Measurements from ENCODE around the gene PREPL.
"Not testable (repeated sequence)": the region's sequence is repeated elsewhere in the genome, so short reads cannot be mapped to it uniquely, and the experiment has no call there.

The PREPL gene

GRCh38 chr2:44347526-44347925, 13.8 kb downstream of the PREPL start:
- DNase-seq = no peak

GRCh38 chr2:44342854-44343253, 18.4 kb downstream of the PREPL start:
- DNase-seq = no peak

GRCh38 chr2:44335806-44336538, 25.3 kb downstream of the PREPL start:
- DNase-seq = no peak

GRCh38 chr2:44333994-44334393, 27.3 kb downstream of the PREPL start:
- DNase-seq = no peak

DNA sequence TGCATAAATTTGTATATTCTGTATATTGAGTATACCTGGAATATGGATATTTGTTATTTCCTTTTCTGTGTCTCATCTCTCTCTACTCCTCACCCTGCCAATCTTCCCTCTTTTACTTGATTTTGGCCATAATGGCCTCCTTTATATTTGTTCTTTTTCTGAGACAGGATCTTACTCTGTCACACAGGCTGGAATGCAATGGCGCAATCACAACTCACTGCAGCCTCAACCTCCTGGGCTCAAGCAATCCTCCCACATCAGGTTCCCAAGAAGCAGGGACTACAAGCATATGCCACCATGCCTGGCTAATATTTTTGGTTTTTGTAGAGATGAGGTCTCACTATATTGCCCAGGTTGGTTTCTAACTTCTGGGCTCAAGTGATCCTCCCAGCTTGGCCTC, 30.5 kb downstream of the PREPL start:
- DNase-seq = no peak

DNA sequence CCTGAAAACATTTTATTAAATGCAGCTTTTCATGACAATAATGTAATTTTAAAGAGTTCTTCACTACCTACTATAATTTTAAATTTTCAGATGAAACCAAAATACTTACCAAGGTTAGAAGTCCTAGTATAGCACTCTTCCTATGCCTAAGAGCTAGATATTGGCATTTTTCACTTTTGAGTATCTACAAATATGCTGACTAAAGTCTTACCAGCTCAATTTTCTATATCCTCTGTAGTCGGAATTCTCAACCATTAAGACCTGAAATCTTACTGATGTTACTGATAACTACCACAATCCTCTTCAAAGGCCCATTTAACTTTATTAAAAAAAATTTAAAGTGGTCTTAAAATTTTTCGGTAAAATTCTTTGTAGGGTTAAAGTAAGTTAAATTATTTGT, 32.0 kb downstream of the PREPL start:
- DNase-seq = no peak

DNA sequence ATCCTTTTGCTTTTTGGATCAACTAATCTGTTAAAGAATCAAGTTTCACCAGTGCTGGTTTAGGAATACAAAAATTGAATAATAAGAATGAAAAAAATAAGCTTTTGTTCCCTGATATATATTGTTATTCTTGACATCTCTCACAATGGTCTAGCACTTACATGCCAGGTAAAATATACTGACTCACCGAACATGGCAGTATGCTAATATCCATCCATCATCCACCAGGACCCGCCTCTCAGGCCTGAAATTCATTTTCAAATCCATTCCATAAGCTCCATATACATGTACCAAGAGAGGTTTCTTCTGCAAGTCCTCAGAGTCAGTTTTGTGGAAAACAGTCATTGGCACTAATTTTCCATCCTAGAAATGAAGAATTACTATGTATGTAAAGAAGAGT, 32.5 kb downstream of the PREPL start:
- no peak for DNase-seq

DNA sequence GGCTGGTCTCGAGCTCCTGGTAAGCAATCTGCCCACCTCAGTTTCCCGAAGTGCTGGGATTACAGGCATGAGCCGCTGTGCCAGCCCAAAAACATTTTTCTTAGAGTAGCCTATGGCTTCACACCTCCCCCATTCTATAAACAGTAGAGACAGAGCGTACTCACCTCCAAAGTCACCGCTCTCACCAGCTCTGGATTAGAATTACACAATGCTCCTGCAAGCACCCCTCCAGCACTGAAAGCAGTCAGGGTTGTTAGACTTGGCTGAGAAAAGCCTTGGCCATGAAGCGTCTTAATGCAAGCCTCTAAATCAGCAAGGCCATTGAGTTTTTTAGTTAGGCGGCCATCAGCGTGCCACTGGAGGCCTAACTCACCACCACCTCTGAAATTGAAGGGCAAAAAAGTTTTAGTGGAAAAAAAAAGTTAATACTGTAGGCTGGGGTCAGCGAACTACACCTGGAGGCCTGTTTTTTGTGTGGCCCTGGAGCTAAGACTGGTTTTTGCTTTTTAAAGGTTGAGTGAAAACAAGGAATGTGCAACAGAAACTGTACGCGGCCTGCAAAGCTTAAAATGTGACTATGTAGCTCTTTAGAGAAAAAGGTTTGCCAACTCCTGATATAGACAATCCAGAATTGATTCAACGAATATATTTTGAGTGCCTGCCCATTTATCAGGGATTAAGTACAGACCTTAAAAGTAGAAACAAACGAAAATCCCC, 34.6 kb downstream of the PREPL start:
- DNase-seq = no peak

- no peak for DNase-seq
Observed at GRCh38 chr2:44325897-44326296, 35.4 kb downstream of the PREPL start.

DNA sequence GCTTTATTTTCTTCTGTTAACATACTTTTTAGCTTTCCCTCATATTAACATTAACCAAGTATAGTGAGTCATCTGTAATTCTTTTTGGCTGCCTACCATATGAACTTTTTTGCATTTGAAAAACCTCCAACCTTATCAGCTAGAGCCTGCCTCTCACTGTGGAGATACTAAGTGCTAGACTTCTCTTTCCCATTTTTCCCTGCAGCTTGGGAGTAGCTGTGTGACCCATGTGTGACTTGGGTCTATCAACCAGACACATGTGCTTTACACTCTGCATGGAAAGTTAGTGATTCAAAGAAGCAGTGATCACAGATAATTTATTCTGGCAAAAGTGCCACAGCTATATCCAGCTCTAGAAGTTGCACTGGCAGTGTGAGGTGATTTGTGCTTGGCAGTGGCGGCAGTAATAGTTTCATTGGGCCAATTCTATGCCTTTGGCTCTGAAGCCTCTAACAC, 36.3 kb downstream of the PREPL start:
- no peak for DNase-seq

DNA sequence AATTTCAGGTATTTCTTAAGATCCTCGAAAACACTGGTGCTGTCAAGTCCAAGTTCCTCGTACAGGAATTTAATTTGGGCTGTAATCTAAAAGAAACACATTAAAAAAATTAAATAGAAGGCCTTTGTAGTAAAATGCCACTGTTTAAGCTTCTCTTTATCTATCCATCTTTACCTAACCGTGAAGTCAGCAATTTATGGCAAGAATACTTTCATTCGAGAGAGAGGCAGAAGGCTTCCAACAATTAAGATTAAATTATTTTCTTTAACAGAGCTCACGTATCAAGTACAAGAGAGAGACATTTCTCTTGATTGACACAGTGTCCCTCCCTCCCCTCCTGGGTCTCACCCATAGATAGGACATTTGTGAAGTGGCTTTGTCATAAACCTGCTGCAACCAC, 39.9 kb downstream of the PREPL start:
- DNase-seq = no peak

DNA sequence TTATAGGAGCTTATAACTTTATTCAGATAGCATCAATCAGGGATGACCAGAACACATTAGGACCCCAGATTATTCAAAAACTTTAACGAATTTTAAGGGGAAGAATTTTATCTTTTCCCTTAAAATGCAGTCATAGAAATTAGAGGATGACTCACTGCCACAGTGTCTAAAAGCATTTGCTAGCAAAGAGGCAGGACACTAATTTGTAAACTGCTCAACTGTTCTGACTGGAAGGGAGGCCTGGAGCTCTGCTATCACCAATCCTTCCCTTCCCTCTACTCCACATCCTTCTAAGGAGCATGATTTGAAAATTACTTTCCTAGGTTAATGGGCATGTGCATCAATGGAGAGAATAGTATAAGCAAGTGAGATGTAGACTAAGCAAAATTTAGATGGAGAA, 40.5 kb downstream of the PREPL start:
- no peak for DNase-seq

DNA sequence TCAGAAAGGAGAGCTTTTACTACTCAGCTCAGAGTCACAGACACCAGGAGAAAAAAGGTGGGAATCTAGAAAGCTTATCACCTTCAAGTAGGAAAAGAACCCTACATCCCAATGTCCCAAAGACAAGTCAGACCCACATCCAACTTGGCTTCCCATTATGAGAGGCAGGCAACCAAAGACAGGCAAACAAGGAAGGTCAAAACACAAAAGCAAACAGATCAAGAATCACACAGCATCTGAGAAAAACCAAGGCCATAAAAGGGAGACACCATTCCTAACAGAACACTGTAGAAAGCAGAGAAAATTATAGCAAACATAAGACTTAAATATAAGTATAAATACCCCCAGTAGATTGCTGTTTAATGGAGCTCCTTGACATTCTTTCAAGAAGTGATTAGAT, 45.3 kb downstream of the PREPL start:
- DNase-seq = no peak

DNA sequence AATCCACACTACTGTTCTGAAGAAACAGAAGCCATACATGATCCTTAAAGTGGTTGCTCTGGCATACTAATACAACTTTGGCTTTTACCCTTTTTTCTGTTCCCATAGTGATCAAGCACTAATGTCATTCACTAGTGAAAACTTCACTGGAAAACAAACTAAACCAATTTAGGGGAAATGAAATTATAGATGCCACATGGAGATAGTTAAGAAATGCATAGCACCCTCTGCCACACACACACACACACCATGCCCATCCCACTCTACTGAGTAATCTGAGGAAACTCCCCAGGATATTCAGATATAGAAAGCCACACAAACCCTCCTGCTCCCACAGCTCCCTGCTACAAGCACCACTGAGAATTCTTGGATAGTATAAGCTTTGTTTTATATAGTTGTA, 46.9 kb downstream of the PREPL start:
- no peak for DNase-seq

DNA sequence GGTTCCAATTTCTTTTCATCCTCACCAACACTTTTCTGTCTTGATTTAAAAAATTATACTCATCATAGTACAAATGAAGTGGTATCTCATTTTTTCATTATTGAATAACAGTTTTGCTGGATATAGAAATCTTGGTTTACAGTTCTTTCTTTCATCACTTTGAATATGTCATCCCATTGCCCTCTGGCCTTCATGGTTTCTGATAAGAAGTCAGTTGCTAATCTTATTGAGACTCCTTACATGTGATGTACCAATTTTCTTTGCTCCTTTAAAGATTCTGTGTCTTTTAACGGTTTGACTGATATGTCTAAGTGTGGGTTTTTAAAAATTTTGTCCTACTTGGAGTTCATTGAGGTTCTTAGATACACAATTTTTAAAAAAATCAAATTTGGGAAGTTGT, 51.0 kb downstream of the PREPL start:
- no peak for DNase-seq

GRCh38 chr2:44305882-44306281, 55.4 kb downstream of the PREPL start:
- DNase-seq = no peak

GRCh38 chr2:44304258-44304657, 57.0 kb downstream of the PREPL start:
- no peak for DNase-seq

DNA sequence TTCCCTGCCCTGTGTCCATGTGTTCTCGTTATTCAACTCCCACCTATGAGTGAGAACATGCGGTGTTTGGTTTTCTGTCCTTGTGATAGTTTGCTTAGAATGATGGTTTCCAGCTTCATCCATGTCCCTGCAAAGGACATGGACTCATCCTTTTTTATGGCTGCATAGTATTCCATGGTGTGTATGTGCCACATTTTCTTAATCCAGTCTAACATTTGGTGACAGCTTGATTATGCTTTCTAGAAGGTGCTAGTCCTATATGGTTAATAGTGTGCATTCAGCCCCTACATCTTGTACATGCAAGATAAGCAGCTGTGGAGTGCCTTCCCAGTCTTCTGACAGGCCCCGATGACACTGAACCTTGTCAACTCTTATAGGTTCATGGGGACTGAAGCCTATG, 57.5 kb downstream of the PREPL start:
- DNase-seq = not testable (repeated sequence)

DNA sequence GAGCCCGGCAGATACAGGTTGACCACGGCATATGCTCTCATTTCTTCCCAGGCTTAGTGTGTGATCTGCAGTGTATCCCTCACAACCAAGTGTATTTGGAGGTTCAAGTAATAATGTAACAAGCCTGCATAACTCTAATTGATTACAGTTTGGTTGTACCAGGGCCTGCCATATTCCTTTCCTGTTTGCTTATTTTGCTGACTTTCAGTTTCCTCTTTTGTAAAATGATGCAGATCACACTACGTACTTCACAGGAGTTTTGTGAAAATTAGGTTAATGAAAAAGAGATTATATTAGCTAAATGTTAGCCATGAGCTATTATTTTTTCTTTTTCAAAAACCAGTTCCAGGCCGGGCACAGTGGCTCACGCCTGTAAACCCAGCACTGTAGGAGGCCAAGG, 60.2 kb downstream of the PREPL start:
- no peak for DNase-seq

GRCh38 chr2:44299635-44300034, 61.7 kb downstream of the PREPL start:
- no peak for DNase-seq

DNA sequence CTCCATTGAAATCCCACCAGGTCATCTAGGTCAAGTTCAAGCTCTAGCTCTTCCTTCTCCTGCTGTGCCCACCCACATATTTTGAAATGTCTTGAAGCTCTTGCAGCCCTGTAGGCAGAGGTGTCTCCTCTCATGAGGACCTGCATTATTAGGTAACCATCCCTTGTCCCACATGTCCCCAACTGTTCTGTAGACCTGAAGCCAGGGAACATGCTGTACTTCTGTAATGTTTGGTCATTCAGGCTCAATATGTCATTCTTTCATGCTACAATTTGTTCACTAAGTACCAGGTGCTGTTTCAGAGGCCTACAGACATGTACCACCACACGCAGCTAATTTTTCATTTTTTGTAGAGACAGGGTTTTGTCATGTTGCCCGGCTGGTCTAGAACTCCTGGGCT, 63.9 kb downstream of the PREPL start:
- DNase-seq = no peak

GRCh38 chr2:44296653-44297052, 64.6 kb downstream of the PREPL start:
- no peak for DNase-seq

DNA sequence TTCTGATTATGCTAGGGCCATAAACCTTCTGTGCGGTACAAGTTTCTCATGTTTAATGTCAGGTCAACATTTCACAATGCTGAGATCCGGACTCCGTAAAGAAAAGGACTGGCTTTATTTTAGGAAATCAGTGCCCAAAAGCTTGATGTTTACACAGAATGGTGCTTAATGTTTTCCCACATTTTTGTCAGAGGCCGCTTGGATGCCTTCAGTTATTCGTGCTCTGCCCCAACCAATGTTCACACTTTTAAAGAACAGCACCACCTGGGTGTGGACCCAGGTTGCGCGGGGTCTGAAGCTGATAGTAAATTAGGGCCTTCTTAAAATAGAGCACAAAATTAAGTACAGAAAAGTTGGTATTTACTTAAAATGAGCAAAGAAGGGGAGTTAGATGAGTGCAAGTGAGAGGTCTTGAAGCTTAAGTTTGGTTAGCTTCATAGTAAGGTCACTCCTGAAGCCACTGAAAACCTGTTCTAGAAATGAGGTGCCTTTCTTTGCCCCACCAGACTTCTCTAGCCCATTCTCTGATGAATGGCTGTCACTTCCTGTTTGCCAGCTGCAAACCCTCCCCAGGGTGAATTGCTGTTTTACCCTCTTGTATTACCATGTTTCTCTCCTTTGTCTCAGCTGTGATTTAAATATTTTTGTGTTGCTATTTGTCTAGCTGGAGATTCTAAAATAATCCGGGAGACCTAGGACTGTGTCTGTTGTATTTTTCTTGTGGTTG, 65.5 kb downstream of the PREPL start:
- no peak for DNase-seq

GRCh38 chr2:44295113-44295512, 66.2 kb downstream of the PREPL start:
- no peak for DNase-seq

Measured in midbrain (tissue), 1 donor.